Measurements from ENCODE around the gene SLC4A2. TPM values are rescaled to one million over a fixed set of nuclear protein-coding genes. Genes with fewer than 3 reads are reported as not detected.

SLC4A2 gene
- total RNA-seq, 4 donors from 2014 or later = 39.8 to 53.7 (median 45.0) TPM

GRCh38 chr7:151085329-151085690 is 25.9 kb downstream of the SLC4A2 start:
- Histone ChIP-seq H3K4me3 (peak overlapping the region in 3 of 4 donors; percentile 55 to 94 (median 74)), H3K9me3 (no peaks in the 10 kb centered on the region), H3K4me1 (peaks cover 51 to 77% (median 55%) of the 10 kb centered on the region in 3 donors), H3K27ac (peak overlapping the region in 3 of 4 donors; percentile 75 to 93 (median 88)), H3K36me3 (no peaks in the 10 kb centered on the region), H3K27me3 (no peaks in the 10 kb centered on the region)
- no peak for TF ChIP-seq CTCF (IDR thresholded peaks at IDR 0.05)
- no peak for TF ChIP-seq POLR2A (IDR thresholded peaks at IDR 0.05)
- DNase-seq = no peak
- intact Hi-C loops (cut with DNase I) = no loop called here
- WGBS, 2 donors = 32 to 53% methylated on average over 5 of the region's 5 CpGs

- Histone ChIP-seq H3K4me3 (peak within 1 kb of the TSS; percentile 41 to 94 (median 64)), H3K4me1 (peaks cover 49 to 81% (median 56%) of the 10 kb centered on the region in 3 donors), H3K9me3 (no peaks in the 10 kb centered on the region), H3K27ac (peak within 1 kb of the TSS; percentile 77 to 93 (median 84)), H3K27me3 (no peaks in the 10 kb centered on the region), H3K36me3 (no peaks in the 10 kb centered on the region)
- DNase-seq = no peak
- no peak for TF ChIP-seq CTCF (IDR thresholded peaks at IDR 0.05)
- TF ChIP-seq POLR2A (IDR thresholded peaks at IDR 0.05) = peak in 2 of 4 donors; percentile 27 to 67
- intact Hi-C loops (cut with DNase I) = no loop called here
- 0 to 13% methylated on average over 1 to 2 of the region's 84 CpGs for WGBS, 2 donors
These were observed 26.6 kb downstream of the SLC4A2 start, which contains the start of gene AGAP3 for GRCh38 chr7:151085691-151086620. TSS of gene AGAP3 (plus strand) at chr7:151086475. CDS start at chr7:151086742, 267 bp downstream.

- intact Hi-C loops (cut with DNase I) = no loop called here
- 1% methylated on average over 34 of the region's 56 CpGs; no CpG with 5 or more reads in 1 of the 2 donors for WGBS, 2 donors
- no peak for DNase-seq
- Histone ChIP-seq H3K4me3 (peak overlapping the region; percentile 41 to 94 (median 64)), H3K27ac (peak overlapping the region; percentile 67 to 93 (median 84)), H3K4me1 (peaks cover 40 to 81% (median 51%) of the 10 kb centered on the region in 3 donors), H3K27me3 (no peaks in the 10 kb centered on the region), H3K9me3 (no peaks in the 10 kb centered on the region), H3K36me3 (no peaks in the 10 kb centered on the region)
- no peak for TF ChIP-seq POLR2A (IDR thresholded peaks at IDR 0.05)
- no peak for TF ChIP-seq CTCF (IDR thresholded peaks at IDR 0.05)
These were observed 27.4 kb downstream of the SLC4A2 start for GRCh38 chr7:151086802-151087244.

GRCh38 chr7:151087245-151088018 is 28.0 kb downstream of the SLC4A2 start:
- H3K9me3 ChIP-seq = no peaks in the 10 kb centered on the region
- peaks cover 34 to 81% (median 47%) of the 10 kb centered on the region in 3 donors for H3K4me1 ChIP-seq
- no peaks in the 10 kb centered on the region for H3K27me3 ChIP-seq
- TF ChIP-seq CTCF (IDR thresholded peaks at IDR 0.05) = peak in 3 of 6 experiments; percentile 12 to 25 (median 22)
- peak in 1 of 4 donors; percentile 3 for TF ChIP-seq POLR2A (IDR thresholded peaks at IDR 0.05)
- H3K27ac ChIP-seq = peak overlapping the region; percentile 67 to 93 (median 84)
- peak overlapping the region; percentile 41 to 94 (median 64) for H3K4me3 ChIP-seq
- no peak for DNase-seq
- H3K36me3 ChIP-seq = peaks cover 0 to 5% (median 0%) of the 10 kb centered on the region in 3 donors
- WGBS, 2 donors = 0% methylated on average over 1 to 3 of the region's 70 CpGs
- intact Hi-C loops (cut with DNase I) = no loop called here
